ENCODE measurements around the gene ZNF296.
"Not testable (repeated sequence)": the region's sequence is repeated elsewhere in the genome, so short reads cannot be mapped to it uniquely, and the experiment has no call there.

ZNF296 gene

DNA sequence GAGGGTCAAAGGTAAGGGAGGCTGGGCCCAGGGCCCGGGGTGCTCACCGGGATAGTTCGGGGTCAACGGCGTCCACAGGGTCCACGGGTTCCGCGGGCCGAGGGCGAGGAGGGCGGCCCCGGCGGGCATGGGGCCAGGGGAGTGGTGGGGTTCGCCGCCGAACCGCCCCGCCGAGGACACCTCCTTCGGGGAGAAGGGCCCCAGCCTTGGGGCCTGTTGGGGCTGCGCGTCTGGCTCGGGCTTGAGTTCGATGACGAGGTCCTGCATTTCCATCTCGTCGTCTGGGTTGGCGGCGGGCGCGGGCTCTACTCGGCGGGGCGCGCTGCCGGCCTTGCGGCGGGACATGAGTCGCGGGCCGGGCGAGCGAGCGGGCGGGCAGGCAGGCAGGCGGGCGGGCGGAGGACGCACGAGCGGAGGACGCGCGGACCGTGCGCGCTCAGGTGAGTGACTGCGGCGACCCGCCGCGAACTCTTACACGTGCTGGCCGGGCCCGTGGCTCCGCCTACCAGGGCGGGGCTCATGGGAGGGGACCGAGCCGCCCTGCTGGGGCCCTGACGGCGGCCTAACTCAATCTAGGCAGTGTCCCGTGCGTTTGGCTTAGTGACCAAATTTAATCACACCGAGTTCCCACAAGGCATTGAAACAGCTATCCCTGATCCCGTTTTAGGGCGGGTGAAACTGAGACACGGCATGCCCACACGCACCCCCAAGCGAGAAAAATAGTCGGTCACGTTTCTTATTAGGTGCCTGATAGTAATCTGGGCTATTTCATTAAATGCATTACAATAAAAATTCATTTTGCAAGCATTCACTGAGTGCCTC lies at the start of gene ZNF296:
Gene ZNF296, minus strand, starts transcription at position 450 of the 822 bp plus-strand sequence. Its CDS starts 105 bp downstream, at position 345.
- H3K9me3 ChIP-seq (ENCODE audit: control insufficient read depth, insufficient read depth, low read length): no peaks in the 10 kb centered on the region
- H3K27ac ChIP-seq (ENCODE audit: low read length): no peak within 1 kb of the TSS
- peaks cover 2% of the 10 kb centered on the region; the same call in 1 of the 2 replicates for H3K4me1 ChIP-seq (ENCODE audit: control insufficient read depth, insufficient read depth, low read length)
- WGBS (ENCODE audit: insufficient coverage, insufficient read length): no CpG with 5 or more reads among the region's 81 CpGs
- H3K36me3 ChIP-seq (ENCODE audit: control insufficient read depth, insufficient read depth, low read length): peaks cover 12% of the 10 kb centered on the region
- H3K27me3 ChIP-seq (ENCODE audit: control insufficient read depth, insufficient read depth, low read length): no peaks in the 10 kb centered on the region
- peak within 1 kb of the TSS; percentile 79 for H3K4me3 ChIP-seq (ENCODE audit: low read length)
- peak; percentile 82 for DNase-seq (ENCODE audit: low read depth, low spot score)

DNA sequence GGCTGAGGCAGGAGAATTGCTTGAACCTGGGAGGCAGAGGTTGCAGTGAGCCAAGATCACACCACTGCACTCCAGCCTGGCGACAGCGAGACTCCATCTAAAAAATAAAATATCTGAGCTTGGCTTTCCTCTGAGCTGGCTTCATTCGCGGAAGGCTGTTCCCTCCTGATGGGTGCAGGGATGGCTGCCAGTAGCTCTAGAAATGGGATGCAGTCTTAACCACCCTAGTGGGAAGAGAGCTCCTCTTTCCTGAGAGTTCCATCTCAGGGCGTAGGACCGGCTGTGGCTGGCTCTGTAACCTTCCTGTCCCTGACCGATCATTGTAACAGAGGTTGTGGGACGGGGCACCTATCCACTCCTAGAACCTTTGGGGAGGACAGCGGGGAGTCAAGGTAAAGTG lies 49.1 kb upstream of the ZNF296 start:
- Histone ChIP-seq H3K4me1 (ENCODE audit: control insufficient read depth, insufficient read depth, low read length) (peaks cover 3% of the 10 kb centered on the region; the same call in 1 of the 2 replicates), H3K36me3 (ENCODE audit: control insufficient read depth, insufficient read depth, low read length) (no peaks in the 10 kb centered on the region), H3K4me3 (ENCODE audit: low read length) (no peak overlapping the region), H3K27me3 (ENCODE audit: control insufficient read depth, insufficient read depth, low read length) (no peaks in the 10 kb centered on the region), H3K27ac (ENCODE audit: low read length) (no peak overlapping the region), H3K9me3 (ENCODE audit: control insufficient read depth, insufficient read depth, low read length) (no peaks in the 10 kb centered on the region)
- DNase-seq (ENCODE audit: low read depth, low spot score): no peak
- no CpG with 5 or more reads among the region's 9 CpGs for WGBS (ENCODE audit: insufficient coverage, insufficient read length)

DNA sequence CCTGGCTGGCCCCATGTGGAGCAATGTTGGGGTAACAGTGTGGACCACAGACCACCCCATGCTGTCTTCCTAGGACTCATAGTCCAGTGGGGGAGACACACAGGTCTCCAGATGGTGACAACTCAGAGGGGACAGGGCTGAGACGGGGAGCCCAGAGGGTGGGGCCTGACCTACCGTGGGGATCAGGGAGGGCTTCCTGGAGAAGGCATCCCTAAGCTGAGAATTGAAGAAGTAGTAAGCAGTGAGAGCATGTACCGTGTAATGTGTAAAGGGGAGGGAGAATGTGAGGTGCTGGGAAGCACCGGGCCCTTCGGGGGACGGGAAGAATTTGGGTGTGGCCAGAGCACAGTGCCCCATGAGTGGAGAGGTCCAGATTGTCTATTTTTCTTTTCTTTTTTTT lies 47.7 kb upstream of the ZNF296 start:
- peaks cover 1% of the 10 kb centered on the region; the same call in 1 of the 2 replicates for H3K4me1 ChIP-seq (ENCODE audit: control insufficient read depth, insufficient read depth, low read length)
- H3K27me3 ChIP-seq (ENCODE audit: control insufficient read depth, insufficient read depth, low read length): no peaks in the 10 kb centered on the region
- no peaks in the 10 kb centered on the region for H3K36me3 ChIP-seq (ENCODE audit: control insufficient read depth, insufficient read depth, low read length)
- WGBS (ENCODE audit: insufficient coverage, insufficient read length): no CpG with 5 or more reads among the region's 6 CpGs
- H3K27ac ChIP-seq (ENCODE audit: low read length): no peak overlapping the region
- DNase-seq (ENCODE audit: low read depth, low spot score): no peak
- no peaks in the 10 kb centered on the region for H3K9me3 ChIP-seq (ENCODE audit: control insufficient read depth, insufficient read depth, low read length)
- H3K4me3 ChIP-seq (ENCODE audit: low read length): no peak overlapping the region

DNA sequence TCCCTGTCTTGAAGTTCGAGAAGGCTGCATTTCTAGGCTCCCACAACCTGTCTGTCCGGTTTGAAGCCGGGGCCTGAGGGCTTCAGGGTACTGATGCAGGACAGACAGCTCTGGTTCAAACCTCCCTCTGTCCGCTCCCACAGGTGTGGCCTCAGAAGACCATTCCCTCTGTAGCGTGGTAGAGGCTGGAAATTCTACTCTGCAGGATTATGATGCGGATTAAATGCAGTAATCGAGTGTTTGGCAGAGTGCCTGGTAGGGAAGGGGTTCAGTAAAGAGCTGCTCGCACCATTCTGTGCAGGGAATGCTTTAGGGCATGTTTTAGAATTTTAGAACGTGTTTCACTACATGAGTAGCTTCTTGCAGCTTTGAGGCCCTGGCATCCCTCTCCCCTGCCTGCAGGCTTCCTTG lies 47.2 kb upstream of the ZNF296 start:
- no peak for DNase-seq (ENCODE audit: low read depth, low spot score)
- H3K27ac ChIP-seq (ENCODE audit: low read length): no peak overlapping the region

DNA sequence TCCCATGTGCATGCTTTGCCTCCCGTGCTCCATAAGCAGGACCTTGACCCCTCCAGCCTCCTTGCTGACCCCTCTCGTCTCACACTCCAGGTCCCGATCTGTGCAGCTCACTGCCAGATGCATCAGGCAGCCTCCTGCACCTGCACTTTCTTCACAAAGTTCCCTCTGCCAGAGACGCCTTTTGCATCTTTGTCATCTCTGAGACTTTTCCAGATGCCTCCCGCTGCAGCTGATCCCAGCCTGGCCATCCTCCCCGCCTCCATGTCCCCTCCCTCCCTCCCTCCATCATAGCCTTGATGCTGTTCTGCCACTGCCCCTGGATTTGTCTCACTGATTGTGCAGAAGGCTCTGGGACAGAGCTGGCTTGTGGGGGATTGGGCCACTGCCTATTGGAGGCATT lies 46.6 kb upstream of the ZNF296 start:
- no peak overlapping the region for H3K27ac ChIP-seq (ENCODE audit: low read length)
- H3K4me3 ChIP-seq (ENCODE audit: low read length): no peak overlapping the region
- no CpG with 5 or more reads among the region's 6 CpGs for WGBS (ENCODE audit: insufficient coverage, insufficient read length)
- H3K36me3 ChIP-seq (ENCODE audit: control insufficient read depth, insufficient read depth, low read length): no peaks in the 10 kb centered on the region
- no peaks in the 10 kb centered on the region for H3K9me3 ChIP-seq (ENCODE audit: control insufficient read depth, insufficient read depth, low read length)
- no peaks in the 10 kb centered on the region for H3K27me3 ChIP-seq (ENCODE audit: control insufficient read depth, insufficient read depth, low read length)
- H3K4me1 ChIP-seq (ENCODE audit: control insufficient read depth, insufficient read depth, low read length): peaks cover 1% of the 10 kb centered on the region; the same call in 1 of the 2 replicates
- DNase-seq (ENCODE audit: low read depth, low spot score): no peak

More for the DNA sequence above, 47.2 kb upstream of the ZNF296 start:
- peaks cover 1% of the 10 kb centered on the region; the same call in 1 of the 2 replicates for H3K4me1 ChIP-seq (ENCODE audit: control insufficient read depth, insufficient read depth, low read length)
- no peak overlapping the region for H3K4me3 ChIP-seq (ENCODE audit: low read length)
- no peaks in the 10 kb centered on the region for H3K36me3 ChIP-seq (ENCODE audit: control insufficient read depth, insufficient read depth, low read length)
- no peaks in the 10 kb centered on the region for H3K27me3 ChIP-seq (ENCODE audit: control insufficient read depth, insufficient read depth, low read length)
- no CpG with 5 or more reads among the region's 9 CpGs for WGBS (ENCODE audit: insufficient coverage, insufficient read length)
- H3K9me3 ChIP-seq (ENCODE audit: control insufficient read depth, insufficient read depth, low read length): no peaks in the 10 kb centered on the region

DNA sequence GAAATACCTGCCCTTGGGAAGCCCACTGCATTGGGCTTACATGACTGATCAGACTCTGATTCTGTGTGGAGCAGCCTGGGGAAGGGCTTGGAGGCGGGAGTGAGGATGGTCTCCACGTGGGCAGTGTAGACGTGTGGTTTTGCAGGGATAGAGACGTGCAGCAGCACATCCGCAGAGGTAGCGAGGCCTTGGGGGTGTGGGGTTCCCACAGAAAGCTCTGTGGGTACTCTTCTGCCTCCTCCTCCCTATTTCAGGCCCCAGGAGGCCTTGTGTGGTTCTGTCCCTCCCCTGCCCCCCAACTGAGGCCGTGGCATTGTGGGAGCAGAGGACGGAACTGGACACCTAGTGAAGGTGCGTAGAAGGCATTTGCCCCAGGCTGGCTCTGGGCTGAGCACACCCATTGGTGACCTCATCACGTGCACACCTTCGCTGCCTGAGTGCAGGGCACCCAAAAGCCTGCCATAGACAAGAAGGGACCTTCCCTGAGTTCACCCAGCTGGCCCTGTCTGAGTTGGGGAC lies 45.6 kb upstream of the ZNF296 start:
- Histone ChIP-seq H3K36me3 (ENCODE audit: control insufficient read depth, insufficient read depth, low read length) (no peaks in the 10 kb centered on the region), H3K27me3 (ENCODE audit: control insufficient read depth, insufficient read depth, low read length) (no peaks in the 10 kb centered on the region), H3K27ac (ENCODE audit: low read length) (no peak overlapping the region), H3K9me3 (ENCODE audit: control insufficient read depth, insufficient read depth, low read length) (no peaks in the 10 kb centered on the region), H3K4me1 (ENCODE audit: control insufficient read depth, insufficient read depth, low read length) (peaks cover 1% of the 10 kb centered on the region; the same call in 1 of the 2 replicates), H3K4me3 (ENCODE audit: low read length) (no peak overlapping the region)
- DNase-seq (ENCODE audit: low read depth, low spot score): no peak
- no CpG with 5 or more reads among the region's 11 CpGs for WGBS (ENCODE audit: insufficient coverage, insufficient read length)

DNA sequence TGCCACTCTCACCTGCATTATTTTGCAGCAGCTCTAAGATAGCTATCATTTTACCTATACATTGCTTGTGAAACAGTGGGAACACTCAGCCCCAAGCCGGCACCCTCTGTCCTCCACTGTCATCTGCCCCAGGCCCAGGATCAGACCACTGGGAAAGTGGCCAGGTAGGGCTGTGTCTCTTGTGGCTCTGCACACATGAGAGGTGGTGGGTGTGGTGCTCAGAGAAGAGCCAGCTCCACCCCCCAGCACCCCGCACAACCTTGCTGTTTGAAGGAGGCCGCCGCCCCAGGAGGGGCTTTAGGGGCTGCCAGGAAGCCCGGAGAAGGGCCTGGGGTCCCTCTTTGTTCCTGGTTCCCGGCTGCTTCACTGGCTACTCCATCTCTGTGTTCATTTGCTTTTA lies 43.3 kb upstream of the ZNF296 start:
- Histone ChIP-seq H3K4me3 (ENCODE audit: low read length) (no peak overlapping the region), H3K9me3 (ENCODE audit: control insufficient read depth, insufficient read depth, low read length) (no peaks in the 10 kb centered on the region), H3K27ac (ENCODE audit: low read length) (no peak overlapping the region), H3K27me3 (ENCODE audit: control insufficient read depth, insufficient read depth, low read length) (no peaks in the 10 kb centered on the region), H3K4me1 (ENCODE audit: control insufficient read depth, insufficient read depth, low read length) (no peaks in the 10 kb centered on the region; the same call in 1 of the 2 replicates), H3K36me3 (ENCODE audit: control insufficient read depth, insufficient read depth, low read length) (no peaks in the 10 kb centered on the region)
- DNase-seq (ENCODE audit: low read depth, low spot score): no peak
- no CpG with 5 or more reads among the region's 6 CpGs for WGBS (ENCODE audit: insufficient coverage, insufficient read length)

DNA sequence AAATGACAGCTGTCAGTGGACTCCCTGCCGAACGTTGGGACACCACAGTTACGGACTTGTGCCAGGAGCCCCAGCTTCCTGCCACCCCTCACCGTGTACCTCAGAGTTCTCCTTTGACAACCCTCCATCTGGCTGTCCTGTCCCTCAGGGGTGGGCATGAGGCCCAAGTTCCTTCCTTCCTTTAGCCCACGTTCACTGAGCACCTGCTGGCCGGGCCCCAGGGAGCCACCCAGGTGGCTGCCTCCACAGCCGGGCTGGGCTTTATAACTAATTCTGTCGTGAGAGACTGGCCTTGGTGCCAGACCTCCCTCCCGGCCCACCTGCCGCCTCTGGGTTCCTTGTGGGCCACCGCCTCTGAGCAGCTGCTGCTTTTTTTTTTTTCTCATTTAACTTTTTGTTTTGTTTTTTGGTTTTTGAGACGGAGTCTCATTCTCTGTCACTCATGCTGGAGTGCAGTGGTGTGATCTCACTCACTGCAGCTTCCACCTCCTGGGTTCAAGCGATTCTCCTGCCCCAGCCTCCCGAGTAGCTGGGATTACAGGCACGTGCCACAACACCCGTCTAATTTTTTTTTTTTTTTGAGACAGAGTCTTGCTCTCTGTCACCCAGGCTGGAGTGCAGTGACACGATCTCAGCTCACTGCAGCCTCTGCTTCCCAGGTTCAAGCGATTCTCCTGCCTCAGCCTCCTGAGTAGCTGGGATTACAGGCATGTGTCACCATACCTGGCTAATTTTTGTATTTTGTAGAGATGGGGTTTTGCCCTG lies 42.5 kb upstream of the ZNF296 start:
- H3K36me3 ChIP-seq (ENCODE audit: control insufficient read depth, insufficient read depth, low read length); H3K9me3 ChIP-seq (ENCODE audit: control insufficient read depth, insufficient read depth, low read length); H3K27ac ChIP-seq (ENCODE audit: low read length); H3K4me1 ChIP-seq (ENCODE audit: control insufficient read depth, insufficient read depth, low read length); DNase-seq (ENCODE audit: low read depth, low spot score); H3K4me3 ChIP-seq (ENCODE audit: low read length); H3K27me3 ChIP-seq (ENCODE audit: control insufficient read depth, insufficient read depth, low read length): not testable (repeated sequence)
- WGBS (ENCODE audit: insufficient coverage, insufficient read length): no CpG with 5 or more reads among the region's 18 CpGs

DNA sequence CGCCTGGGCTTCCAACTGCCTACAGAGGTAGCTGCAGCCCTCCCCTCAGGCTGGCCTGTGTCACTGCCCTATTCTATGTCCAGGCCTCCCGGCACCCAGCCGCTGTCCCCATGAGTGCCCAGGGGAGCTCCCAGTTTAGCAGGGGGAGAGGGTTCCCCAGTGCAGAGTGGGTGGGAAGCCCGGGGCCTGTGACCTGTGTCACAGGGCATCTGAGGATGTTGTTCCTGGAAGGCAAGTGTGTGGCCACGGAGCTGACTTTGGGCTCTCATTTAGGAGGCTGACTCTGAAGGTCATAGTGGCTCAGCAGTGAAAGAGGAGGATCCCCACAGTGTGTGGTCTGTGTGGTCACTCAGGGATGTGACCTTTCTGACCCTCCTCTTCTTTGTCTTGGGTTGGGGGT lies 41.8 kb upstream of the ZNF296 start:
- H3K27me3 ChIP-seq (ENCODE audit: control insufficient read depth, insufficient read depth, low read length): no peaks in the 10 kb centered on the region
- DNase-seq (ENCODE audit: low read depth, low spot score): no peak
- no peak overlapping the region for H3K27ac ChIP-seq (ENCODE audit: low read length)
- no peaks in the 10 kb centered on the region for H3K9me3 ChIP-seq (ENCODE audit: control insufficient read depth, insufficient read depth, low read length)
- no peak overlapping the region for H3K4me3 ChIP-seq (ENCODE audit: low read length)
- H3K4me1 ChIP-seq (ENCODE audit: control insufficient read depth, insufficient read depth, low read length): no peaks in the 10 kb centered on the region; the same call in 1 of the 2 replicates
- H3K36me3 ChIP-seq (ENCODE audit: control insufficient read depth, insufficient read depth, low read length): no peaks in the 10 kb centered on the region
- WGBS (ENCODE audit: insufficient coverage, insufficient read length): no CpG with 5 or more reads among the region's 5 CpGs

DNA sequence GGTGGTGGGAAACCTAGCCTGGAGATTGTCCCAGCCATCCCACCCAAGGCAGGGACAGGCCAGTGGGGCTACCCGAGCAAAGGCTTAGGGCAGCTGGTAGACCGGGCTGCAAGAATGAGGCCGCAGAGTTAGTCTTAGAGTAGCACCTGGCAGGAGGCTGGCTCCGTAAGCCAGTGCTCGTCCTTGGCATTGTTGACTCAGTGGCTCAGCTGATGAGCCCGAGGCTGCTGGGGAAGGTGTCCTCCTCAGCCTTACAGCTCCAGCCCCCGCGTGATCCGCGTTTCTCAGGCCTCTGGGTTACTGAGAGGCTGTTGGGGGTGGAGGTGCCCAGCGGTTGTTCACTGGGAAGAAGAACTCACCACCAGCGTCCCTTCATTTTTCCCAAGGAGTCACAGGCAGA lies 41.4 kb upstream of the ZNF296 start:
- H3K4me3 ChIP-seq (ENCODE audit: low read length): no peak overlapping the region
- no peaks in the 10 kb centered on the region for H3K9me3 ChIP-seq (ENCODE audit: control insufficient read depth, insufficient read depth, low read length)
- H3K36me3 ChIP-seq (ENCODE audit: control insufficient read depth, insufficient read depth, low read length): no peaks in the 10 kb centered on the region
- no peak for DNase-seq (ENCODE audit: low read depth, low spot score)
- no CpG with 5 or more reads among the region's 12 CpGs for WGBS (ENCODE audit: insufficient coverage, insufficient read length)
- H3K27ac ChIP-seq (ENCODE audit: low read length): no peak overlapping the region
- no peaks in the 10 kb centered on the region; the same call in 1 of the 2 replicates for H3K4me1 ChIP-seq (ENCODE audit: control insufficient read depth, insufficient read depth, low read length)
- no peaks in the 10 kb centered on the region for H3K27me3 ChIP-seq (ENCODE audit: control insufficient read depth, insufficient read depth, low read length)

All from iPS DF 6.9 (cell line).